Stimulated activated CD4-positive, alpha-beta T cell treated with anti-CD3 and anti-CD28 coated beads, Interleukin-15, amount 100 ng/mL, for 1 hour (primary cell): ENCODE measurements around the gene CYTH2.

Source experiments
- DNase-seq, 2 donors: peaks; one replicate each; pipeline ENCODE4 v3.0.0-alpha.2; 2020; ENCODE audit warnings: low read depth in 1 of 2, low spot score in 1 of 2

Gene CYTH2

DNA sequence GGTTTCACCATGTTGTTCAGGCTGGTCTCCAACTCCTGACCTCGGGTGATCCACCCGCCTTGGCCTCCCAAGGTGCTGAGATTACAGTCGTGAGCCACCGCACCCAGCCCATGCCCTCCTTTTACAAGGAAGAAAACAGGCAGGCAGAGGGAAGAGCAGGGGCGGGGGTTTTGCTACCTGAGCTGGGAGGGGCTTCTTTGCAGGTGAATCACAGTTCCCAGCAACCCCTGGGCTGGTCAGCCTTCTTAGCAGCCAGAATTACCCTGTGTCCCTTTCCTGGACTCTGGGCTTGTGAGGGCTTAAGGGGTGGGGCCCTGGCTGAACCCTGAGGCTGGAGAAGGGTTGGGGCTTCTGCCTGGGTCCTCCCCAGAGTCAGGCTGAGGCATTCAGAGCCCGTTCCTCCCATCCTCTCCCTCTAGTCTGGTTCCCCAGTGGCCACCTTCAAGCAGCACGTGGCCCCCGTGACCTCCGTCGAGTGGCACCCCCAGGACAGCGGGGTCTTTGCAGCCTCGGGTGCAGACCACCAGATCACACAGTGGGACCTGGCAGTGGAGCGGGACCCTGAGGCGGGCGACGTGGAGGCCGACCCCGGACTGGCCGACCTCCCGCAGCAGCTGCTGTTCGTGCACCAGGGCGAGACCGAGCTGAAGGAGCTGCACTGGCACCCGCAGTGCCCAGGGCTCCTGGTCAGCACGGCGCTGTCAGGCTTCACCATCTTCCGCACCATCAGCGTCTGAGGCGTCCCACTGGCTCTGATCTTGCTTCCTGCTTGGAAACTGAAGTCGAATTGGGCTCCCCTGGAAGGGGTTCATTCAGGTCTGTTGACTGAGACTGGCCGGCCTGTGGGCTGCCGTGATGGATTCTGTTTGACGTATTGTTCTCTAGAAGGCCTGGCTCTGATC lies 16.6 kb upstream of the CYTH2 start:
- no peak for DNase-seq

DNA sequence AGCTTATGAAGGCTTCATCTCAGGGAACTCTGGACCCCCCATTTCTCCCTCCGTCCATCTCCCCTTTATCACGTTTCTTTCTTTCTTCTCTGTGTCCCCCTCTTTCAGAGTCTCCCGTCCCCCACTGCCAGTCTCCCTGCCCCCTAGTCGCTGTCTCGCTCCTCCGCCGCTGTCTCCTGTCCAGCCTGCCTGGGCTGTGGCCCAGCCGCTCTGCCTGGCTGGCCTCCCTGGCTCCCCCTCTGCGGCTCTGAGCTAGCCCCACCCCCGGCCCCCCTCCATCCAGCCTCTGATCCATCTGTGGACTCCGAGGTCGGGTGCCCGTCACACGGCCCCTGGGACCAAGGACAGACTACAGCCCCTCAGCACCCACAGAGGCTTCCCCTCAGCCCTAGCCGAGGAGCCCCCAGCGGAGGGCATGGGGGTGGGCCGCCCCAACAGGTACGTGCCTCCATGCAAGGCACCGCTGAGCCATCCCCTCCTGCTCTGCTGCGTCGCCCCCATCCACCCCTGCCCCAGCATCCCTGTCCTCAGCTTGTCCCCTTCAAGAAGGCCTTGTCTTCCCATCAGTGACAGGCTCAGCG lies 14.9 kb upstream of the CYTH2 start:
- DNase-seq, result no peak

DNA sequence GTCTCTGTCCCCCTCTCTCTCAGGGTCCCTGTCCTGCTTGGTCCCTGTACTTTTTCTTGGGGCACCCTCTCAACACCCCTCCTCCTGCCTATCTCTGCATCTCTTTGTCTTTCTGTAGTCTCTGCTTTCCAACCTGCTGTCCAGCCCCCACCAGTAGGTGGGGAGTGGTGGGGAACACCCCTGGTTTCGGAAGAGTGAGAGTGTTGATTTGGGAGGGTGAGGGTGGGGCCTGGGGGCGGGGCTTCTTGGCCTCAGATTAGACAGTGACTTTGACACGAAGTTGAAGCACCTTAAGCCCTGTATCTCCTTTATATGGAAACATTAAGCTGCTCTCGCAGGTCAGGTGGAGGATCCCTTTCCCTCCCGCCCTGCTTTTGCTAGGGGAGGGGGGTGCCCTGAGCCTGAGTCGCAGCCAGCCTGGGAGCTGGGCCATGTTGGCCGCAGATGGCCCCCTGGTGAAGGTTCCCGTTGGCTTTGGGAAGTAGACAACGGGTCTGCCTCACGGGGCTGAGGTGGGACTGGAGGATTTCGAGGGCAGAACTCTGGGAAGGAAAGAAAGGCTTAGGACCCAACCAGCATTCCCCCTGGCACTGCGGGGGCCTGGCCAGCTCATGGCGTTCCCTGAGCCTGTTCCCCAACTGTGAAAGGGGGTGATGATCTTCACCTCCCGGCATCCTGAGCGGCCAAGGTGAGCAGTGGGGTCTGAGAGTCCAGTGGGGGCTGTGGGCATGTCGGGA lies 13.8 kb upstream of the CYTH2 start, which contains the start of gene KCNJ14:
Gene KCNJ14, plus strand, starts transcription at position 404 of the 737 bp plus-strand sequence. CDS start 6,151 bp downstream, outside the sequence.
- DNase-seq, result no peak

DNA sequence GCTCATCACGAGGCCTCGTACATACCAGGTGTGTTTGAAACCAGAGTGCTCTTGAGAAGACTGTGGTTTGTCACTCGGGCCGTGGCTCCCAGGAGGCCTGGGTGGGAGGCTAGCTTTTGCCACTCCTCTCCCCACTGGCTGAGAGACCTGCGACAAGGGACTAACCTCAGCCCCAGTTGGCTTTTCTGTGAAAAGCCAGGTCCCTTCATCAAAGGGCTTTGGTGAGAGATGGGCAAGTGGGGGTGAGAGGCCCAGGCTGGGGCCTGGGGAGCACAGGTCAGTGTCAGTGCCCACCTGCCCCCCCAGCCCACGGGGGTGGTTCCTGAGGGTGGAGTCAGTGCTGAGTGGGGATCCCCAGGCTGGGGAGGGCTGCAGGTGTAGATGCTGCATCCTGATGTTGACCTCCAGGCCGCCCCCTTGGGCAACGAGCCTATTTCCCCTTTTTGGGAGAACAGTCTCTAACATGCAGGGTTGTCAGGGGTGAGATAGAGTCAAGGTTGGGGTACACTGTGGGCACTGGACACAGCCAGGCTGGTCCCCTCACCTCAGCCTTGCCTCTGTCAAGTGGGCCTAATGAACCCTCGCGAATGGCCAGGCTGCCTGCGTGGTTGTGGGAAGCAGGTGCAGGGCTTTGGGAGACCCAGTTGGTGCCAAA lies 13.1 kb upstream of the CYTH2 start:
- no peak for DNase-seq

DNA sequence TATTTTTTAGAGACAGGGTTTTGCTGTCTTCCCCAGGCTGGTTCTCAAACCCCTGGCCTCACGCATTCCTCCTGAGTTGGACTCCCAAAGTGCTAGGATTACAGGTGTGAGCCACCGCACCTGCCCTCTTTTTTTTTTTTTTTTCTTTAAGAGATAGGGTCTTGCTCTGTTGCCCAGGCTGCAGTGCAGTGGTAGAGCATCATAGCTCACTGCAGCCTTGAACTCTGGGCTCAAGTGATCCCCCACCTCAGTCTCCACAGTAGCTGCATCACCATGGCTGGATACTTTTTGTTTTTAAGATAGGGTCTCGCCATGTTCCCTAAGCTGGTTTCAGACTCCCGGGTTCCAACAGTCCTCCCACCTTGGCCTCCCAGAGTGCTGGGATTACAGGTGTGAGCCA lies 12.3 kb upstream of the CYTH2 start:
- DNase-seq, result no peak

DNA sequence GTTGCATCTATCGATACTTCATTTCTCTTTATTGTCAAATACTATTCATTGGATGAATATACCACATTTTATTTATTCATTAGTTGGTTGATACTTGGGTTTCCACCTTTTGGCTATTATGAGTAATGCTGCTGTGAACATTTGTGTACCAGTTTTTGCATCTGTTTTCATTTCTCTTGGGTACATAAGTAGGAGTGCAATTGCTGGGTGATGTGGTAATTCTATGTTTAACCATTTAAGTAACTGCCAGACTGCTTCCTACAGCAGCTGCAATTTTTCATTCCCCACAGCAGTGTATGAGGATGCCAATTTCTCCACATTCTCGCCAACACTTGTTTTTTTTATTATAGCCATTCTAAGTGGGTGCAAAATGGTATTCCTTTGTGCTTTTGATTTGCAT lies 11.2 kb upstream of the CYTH2 start:
- DNase-seq, result no peak

DNA sequence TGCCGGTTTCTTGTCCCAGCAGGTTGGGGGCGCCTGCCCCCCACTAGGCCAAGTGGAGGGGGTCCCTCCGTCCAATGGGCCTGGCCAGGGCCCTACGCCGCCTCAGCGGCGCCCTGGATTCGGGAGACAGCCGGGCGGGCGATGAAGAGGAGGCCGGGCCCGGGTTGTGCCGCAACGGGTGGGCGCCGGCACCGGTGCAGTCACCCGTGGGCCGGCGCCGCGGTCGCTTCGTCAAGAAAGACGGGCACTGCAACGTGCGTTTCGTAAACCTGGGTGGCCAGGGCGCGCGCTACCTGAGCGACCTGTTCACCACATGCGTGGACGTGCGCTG lies 7.6 kb upstream of the CYTH2 start:
- no peak for DNase-seq

DNA sequence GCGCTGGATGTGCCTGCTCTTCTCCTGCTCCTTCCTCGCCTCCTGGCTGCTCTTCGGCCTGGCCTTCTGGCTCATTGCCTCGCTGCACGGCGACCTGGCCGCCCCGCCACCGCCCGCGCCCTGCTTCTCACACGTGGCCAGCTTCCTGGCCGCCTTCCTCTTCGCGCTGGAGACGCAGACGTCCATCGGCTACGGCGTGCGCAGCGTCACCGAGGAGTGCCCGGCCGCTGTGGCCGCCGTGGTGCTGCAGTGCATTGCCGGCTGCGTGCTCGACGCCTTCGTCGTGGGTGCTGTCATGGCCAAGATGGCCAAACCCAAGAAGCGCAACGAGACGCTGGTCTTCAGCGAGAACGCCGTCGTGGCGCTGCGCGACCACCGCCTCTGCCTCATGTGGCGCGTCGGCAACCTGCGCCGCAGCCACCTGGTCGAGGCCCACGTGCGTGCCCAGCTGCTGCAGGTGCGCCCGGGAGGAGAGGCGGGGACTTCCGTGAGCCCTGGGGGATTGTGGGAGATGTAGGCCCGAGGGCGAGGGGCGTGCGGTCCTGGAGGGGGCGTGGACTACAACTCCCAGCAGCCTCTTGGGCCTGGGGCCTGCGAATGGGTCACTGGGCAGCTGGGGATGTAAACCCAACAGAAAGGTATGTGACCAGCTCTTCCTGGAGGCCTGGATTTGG lies 7.0 kb upstream of the CYTH2 start:
- no peak for DNase-seq

DNA sequence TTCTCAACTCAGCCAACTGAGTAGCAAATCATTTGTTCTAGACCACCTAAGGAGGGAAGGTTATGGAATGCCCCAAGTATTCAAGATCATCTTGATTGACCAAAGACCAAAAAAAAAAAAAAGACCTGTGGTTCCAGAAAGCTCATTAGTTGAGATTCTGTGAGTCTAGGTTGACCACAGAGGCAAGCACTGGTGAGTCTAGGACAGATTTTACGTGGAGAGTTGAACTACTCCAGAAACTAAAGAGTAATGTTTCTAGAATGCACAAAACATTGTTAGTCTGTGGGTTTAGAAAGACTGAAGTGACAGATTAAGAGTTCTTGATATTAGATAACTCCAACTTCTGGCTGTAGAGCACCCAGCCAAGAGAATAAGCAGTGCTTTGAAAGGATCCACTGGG lies 4.0 kb upstream of the CYTH2 start:
- no peak for DNase-seq

DNA sequence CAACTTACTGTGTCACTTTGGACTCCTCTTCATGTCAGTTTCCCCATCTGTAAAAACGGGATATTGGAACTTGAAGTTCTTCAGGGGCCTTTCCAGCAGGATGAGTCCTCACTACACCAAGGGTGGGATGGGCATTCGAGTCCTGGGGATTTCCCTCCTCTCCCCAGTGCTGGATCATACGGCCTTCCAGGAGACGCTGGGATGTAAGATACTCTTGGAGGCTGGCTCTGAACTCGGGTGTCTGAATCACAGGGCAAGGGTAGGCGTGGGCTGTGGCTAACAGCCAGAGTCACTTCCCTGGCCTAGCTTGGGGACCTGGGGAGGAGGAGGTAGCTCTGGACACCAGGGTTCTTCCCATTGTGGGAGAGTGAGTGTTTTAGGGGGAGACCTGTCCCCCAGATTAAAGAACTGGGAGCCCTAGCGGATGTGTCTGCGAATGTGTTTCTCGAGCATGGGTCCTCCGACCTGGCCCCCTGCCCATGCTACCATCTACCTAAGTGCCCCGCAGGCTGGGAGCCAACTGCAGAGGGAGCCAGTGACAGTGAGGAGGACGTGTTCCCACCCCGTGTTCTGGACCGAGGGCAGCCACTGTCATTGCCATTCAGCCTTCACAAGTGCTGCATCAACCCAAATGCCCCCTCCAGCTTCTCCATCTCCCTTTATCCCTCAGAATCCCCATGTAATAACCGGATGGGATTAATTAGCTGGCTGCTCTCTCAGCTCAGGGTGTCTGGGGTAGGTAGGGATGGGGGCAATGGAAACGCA lies 2.4 kb upstream of the CYTH2 start:
- no peak for DNase-seq

DNA sequence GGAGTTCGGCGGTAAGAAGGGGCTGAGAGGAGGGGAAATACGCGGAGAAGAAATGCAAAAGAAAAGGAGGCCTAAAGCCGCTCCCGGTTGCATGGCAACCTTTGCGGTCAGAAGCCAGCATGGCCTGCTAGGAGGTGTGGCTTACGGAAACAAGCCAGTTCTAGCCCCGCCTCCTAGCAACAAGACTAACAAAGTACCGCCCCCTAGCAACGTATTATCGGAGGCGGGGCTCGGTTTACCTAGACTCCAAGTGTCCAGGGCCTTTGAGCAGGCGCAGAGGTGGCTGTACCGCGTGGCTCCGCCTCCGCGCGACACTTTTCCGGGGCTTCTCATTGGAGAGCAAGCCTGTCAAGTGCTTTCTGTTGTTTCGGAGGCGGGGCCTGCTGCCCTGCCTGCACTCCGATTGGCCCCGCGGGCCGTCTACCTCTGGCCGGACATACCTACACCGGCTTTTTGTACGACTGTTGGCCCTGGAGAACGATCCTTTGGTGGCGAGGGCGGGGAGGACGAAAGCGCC lies 339 bp upstream of the CYTH2 start:
- DNase-seq, result peak; percentile 95 to 99

DNA sequence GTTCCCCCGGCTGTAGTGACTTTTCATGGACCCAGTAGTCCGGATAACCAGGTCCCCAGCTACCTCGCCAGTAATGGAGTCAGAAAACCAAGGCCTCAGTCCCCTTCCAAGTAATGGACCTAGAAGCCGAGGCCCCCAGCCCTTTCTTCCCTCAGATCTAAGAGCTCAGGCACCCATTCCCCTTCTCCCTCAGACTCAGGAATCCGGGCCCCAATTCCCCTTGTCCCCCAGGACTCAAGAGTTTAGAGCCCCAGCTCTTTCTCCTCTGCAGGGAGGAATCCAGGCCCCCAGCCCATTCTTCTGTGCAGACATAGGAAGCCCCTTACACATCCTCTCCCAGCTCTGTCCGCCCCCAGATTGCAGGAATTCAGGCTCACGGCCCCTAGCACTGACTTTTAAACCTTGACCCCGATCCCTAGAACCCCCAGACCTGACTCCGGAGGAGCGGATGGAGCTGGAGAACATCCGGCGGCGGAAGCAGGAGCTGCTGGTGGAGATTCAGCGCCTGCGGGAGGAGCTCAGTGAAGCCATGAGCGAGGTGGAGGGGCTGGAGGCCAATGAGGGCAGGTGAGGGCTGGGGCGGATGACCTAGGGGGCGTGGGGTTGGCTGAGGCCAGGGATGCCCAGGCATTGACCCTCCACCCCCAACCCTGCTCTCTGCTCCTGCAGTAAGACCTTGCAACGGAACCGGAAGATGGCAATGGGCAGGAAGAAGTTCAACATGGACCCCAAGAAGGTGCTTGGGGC lies 938 bp downstream of the CYTH2 start:
- no peak for DNase-seq

DNA sequence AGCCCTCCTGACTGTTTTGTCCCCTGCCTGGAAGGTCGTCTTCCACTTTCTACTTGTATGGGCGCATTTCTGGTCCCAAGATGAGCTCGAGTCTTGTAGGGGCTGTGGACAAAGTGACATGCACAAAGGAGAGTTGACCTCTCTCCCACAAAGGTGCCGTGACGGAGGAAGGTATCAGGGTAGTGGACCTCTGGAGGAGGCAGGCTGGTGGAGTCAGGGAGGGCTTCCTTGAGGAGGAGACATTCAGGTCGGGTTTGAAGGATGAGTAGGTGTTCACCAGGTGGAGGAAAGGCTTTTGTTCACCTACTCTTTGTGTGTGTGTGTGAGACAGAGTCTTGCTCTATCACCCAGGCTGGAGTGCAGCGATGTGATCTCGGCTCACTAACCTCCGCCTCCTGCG lies 1.7 kb downstream of the CYTH2 start:
- DNase-seq, result no peak

DNA sequence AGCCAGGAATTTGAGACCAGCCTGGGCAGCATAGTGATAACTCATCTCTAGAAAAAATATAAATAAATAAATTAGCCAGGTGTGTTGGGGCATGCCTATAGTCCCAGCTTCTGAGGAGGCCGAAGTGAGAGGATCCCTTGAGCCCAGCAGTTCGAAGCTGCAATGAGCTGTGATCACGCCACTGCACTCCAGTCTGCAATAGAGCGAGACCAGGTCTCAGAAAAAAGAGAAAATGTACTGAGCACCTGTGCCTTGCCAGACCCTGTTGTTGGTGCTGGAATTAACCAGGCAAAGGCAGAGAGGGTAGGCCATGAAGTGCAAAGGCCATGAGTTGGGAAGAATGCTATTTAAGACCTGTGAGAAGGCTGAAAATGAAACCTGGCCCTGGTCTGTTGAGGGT lies 2.7 kb downstream of the CYTH2 start:
- DNase-seq, result no peak

DNA sequence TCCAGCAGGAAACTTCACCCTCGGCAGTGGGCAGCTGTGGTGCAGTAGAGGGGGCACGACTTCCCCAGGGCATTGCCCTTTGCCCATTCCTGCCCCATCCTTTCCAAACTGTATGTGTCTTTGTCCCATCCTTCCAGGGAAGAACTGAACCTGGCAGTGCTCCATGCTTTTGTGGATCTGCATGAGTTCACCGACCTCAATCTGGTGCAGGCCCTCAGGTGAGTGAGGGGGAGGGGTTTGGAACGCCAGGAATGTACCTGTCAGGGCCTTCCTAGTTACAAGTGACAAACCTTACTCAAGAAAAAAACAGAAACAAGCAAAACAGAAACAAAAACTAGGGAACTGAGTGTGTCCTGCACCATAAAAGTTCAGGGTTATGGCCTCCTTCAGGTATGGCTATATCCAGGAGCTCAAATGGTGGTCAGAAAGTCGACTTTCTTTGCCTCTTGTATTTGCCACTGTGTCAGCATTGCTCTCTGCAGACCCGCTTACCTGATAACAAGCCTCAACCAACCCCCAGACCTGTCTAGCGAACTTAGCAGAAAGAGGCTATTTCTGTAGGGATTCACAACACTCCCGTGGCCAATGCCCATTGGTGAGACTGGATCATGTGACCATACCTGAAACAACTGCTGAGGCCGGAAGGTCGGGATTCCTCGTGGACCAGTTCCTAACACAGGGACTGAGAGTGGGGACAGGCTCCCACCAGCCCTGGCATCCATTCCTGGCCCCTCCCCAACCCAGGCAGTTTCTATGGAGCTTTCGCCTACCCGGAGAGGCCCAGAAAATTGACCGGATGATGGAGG lies 4.2 kb downstream of the CYTH2 start:
- DNase-seq, result no peak

DNA sequence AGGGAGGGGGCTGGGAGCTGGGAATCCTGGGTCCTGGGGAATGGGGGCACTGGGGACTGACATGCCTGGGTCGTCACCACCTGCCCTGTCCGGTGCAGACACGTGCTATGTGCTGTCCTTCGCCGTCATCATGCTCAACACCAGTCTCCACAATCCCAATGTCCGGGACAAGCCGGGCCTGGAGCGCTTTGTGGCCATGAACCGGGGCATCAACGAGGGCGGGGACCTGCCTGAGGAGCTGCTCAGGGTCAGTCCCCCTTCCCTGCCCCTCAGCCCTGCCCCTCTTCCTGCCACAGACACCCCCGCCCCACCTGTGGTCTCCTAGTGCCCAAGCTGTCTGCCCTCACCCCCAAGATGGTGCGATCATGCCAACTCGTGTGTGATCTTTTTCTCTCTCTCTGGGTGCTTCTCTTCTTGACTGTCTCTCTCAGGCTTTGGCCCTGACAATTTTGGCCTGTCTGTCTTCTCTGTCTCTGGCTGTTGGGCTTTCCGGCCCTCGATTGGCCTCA lies 5.0 kb downstream of the CYTH2 start:
- no peak for DNase-seq

DNA sequence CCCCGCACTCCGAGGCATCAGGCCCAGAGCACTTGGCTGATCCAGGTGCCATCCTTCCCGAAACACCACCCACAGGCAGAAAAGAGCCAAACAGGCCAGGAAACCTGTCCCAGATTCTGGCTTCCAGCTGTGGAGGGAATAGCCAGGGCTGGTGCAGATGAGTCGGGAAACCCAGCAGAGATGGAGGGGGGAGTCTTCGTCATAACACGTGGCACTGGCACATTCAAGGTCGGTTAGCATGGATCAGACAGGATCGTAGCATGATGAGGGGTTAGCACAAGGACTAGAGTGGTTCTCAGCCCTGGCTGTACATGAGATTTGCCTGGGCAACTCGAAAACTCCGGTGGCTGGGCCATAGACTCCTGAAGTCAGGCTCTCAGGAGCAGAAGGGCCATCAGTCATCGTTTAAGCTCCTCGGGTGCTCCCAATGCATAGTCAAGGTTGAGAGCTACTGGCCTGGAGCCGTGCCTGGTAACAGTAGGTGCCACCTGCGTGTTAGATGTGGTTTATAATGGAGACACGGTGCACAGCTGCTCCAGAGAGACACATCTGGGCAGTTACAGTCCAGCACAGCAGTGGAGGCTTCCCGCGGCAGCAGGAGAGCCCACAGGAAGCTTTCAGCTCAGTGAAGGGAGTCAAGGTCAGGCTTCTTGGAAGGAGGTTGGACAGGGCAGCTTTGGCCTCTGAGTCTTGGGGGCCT lies 6.3 kb downstream of the CYTH2 start:
- no peak for DNase-seq

DNA sequence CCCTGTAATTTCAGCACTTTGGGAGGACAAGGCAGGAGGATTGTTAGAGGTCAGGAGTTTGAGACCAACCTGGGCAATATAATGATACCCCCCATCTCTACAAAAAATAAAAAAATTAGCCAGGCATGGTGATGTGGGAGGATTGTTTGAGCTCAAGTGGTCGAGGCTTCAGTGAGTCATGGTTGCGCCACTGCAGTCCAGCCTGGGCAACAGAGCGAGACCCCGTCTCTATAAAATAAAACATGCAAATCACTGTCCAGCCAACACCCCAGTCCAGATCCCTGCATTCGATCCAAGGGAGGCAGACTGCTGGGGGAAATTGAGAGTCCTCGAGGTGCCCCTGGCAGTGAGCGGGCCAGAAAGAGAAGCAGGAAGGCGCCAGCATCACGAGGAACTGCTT lies 7.0 kb downstream of the CYTH2 start:
- no peak for DNase-seq
